GM10847 (cell line): ENCODE results near the gene CARD19.

Experiments
- POLR2A ChIP-seq: IDR thresholded peaks from 2 replicates; pipeline ENCODE4 v1.6.1; 2011; ENCODE audit not compliant: insufficient read length; ENCODE audit errors: extremely low read depth

The CARD19 gene

DNA sequence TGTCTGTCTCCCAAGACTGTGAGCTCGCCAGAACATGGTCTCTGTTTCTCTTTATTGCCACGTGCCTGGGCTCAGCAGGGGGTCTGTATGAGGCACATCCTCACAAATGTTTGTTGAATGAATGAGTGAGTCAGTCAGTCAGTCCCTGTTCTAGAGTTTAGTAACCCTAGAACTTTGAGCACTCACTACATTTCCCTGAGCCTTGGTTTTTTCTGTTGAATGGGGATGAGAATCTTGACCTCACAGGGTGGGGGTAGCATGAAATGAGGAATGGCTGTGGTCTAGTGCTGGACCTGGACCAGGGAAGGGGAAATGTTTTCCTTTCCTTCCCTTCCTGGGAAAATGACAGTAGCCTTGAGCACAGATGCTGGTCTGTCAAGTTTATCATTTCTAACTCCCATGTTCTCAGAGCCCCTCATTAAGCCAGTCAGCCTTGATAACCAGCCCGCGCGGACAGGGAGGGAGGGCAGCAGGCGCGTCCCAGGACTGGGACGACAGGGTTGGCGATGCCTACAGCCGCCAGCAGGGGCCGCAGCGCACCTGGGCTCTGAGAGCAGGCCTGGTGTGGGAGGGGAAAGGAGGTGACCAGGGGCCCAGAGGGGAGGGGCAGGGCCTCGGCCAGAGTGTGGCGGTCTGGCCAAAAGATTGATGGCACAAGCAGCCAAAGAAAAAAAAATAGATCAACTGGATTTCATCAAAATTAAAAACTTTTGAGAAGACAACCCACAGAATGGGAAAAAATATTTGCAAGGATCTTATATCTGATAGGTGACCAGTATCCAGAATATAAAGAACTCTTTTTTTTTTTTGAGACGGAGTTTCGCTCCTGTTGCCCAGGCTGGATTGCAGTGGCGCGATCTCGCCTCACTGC lies 63.8 kb downstream of the CARD19 start:
- no peak for TF ChIP-seq POLR2A

DNA sequence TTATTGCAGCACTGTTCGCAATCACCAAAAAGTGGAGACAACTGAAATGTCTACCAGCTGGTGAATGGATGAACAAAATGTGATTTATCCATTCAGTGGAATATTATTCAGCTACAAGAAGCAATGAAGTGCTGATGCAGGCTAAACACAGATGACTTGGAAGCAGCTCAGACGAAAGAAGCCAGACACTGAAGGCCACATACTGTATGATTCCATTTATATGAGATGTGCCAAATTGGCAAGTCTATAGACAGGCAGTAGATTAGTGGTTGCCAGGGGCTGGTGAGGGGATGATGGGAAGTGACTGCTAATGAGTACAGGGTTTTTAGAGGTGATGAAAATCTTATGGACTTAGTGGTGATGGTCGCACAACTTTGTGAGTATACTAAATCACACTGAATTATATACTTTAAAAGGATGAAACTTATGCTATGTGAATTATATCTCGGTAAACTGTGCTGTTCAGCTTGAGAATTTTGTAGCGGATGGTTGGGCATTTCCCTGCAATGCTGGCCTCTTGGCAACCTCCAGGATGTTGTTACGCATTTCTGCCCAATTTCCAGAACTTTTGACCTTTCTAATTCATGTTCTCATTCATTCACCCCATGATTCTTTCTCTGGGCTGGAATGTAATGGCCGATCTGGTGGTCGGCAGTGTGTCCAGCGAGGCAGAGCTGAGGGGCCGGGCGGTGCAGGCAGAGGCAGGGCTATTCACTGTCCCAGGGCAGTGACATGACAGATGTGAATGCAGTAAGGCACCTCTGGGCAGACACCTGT lies 66.0 kb downstream of the CARD19 start:
- no peak for TF ChIP-seq POLR2A
